Astrocyte of the spinal cord (primary cell): ENCODE data around the gene G6PC1.

ENCODE experiments used
- DNase-seq: peaks from one replicate; pipeline ENCODE4 v3.0.0; 2011; ENCODE audit warnings: low read depth, low spot score
- H3K4me3 ChIP-seq: 2 replicates; pipeline ENCODE4 v1.5.1; 2011; ENCODE audit warnings: low read depth, mild to moderate bottlenecking, low read length, moderate library complexity
- in situ Hi-C: cut with HindIII; loops from 2 replicates; pipeline ENCODE4 v1.10.0; 2017; ENCODE audit warnings: low sequenced_read_pairs
- TF ChIP-seq, protein P1 (sequence below): IDR thresholded peaks from 2 replicates; pipeline ENCODE4 v1.5.1; 2012; ENCODE audit warnings: low read depth, mild to moderate bottlenecking, low read length, inconsistent platforms

Gene G6PC1

DNA sequence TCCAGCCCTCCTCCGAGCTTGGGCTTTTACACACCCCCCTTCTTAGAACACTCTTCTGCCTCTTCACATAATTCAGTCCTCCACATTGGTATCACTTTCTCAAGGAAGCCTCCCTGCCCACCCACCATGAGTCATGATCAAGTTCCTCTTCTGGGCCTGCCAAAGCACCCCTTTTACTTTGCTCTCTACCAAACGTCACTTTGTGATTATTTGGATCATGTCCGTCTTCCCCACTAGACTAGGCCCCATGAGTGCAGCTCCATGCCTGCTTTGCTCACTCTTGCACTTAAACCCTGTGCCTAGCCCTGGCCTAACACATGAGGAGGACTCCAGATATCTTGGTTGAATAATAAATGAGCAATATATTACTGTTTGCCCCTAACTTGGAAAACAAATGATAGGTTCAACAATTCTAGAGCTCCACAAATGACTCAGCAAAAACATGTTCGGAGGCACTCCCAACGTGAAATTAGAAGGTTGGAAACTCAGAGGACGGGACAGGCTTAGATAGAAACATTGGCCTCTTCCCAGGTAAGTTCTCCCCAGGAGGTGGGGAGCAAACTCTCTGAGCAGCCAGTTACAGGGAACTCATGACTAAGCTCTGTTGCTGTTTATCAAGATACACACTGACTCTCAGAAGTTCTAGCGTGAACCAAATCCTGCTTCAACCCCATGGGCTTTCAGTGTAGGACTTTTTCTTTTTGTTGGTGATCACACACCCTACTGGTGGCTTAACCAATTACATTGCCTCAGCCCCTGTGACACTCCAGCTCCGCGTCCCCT lies 28.3 kb downstream of the G6PC1 start:
- in situ Hi-C loops: no loop called here
- no peak overlapping the region for H3K4me3 ChIP-seq
- TF ChIP-seq, protein P1, sequence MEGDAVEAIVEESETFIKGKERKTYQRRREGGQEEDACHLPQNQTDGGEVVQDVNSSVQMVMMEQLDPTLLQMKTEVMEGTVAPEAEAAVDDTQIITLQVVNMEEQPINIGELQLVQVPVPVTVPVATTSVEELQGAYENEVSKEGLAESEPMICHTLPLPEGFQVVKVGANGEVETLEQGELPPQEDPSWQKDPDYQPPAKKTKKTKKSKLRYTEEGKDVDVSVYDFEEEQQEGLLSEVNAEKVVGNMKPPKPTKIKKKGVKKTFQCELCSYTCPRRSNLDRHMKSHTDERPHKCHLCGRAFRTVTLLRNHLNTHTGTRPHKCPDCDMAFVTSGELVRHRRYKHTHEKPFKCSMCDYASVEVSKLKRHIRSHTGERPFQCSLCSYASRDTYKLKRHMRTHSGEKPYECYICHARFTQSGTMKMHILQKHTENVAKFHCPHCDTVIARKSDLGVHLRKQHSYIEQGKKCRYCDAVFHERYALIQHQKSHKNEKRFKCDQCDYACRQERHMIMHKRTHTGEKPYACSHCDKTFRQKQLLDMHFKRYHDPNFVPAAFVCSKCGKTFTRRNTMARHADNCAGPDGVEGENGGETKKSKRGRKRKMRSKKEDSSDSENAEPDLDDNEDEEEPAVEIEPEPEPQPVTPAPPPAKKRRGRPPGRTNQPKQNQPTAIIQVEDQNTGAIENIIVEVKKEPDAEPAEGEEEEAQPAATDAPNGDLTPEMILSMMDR: peak; percentile 61
- peak; percentile 80 for DNase-seq

DNA sequence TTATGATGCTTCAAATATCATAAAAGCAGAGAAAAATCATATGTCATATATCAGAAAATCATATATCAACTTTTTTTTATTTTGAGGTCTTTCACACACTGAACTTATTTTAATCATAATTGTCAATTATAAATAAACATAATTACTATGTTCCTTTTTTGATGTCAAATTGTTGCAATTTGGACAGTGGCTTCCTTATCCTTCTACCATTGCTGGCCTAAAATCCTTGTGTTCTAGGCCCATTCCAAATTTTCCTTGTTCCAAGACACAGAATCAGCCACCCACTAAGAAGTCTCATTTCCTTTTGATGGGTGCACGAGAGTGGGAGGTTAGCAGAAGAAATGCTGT lies 28.9 kb downstream of the G6PC1 start:
- TF ChIP-seq, protein P1: no peak
- DNase-seq: no peak
- no peak overlapping the region for H3K4me3 ChIP-seq
- in situ Hi-C loops: no loop called here

DNA sequence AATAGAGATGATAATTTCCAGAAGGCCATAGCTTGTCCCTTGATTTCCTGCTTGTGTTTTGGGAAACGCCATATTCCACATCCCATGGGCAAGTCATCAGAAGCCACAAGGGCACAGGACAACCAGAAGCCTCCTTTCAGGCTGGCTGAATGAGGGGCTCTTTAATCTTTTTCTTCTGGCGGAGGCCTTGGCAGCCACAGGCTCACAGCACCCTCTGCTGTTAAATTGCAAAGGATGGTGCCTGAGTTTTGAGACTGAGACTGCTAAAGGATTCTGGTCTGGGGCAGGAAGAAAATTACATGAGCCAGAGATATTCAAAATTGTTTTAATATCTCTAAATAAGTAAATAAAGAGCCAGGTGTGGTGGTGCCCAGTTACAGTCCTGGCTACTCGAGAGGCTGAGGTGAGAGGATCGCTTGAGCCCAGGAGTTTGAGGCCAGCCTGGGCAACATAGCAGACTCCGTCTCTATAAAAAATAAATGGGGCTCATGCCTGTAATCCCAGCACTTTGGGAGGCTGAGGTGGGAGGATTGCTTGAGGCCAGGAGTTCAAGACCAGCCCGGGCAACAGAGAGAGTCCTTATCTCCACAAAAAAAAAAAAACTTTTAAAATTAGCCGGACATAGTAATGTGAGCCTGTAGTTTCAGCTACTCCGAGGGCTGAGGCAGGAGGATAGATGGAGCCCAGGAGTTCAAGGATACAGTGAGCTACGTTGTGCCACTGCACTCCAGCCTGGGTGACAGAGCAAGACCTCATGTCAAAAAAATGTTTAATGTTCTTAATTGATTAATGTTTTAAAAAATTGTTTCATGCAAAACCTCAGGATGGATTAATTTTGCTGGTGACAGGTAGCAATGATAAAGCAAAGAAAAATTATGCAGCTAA lies 37.4 kb downstream of the G6PC1 start:
- in situ Hi-C loops: no loop called here
- TF ChIP-seq, protein P1: peak; percentile 77
- peak; percentile 63 for DNase-seq
- no peak overlapping the region for H3K4me3 ChIP-seq

DNA sequence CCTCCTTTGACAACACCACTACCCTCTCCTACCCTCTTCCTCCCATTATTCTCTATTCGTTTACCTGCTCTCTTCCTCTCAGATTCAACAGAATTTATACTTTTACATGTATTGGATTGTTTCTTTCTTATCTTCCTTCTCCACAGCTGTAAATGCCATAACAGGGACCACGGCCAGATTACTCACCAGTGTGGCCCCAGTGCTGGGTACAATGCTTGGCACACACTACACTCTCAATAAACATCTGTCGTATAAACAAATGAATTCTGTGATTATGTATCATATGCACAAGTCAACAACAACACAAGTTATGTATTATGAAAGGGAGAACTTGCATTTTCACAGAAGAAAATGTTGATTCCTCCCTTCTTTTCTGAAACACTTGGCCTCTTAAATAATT lies 43.6 kb downstream of the G6PC1 start:
- no peak overlapping the region for H3K4me3 ChIP-seq
- no peak for DNase-seq
- in situ Hi-C loops: no loop called here
- TF ChIP-seq, protein P1: no peak

DNA sequence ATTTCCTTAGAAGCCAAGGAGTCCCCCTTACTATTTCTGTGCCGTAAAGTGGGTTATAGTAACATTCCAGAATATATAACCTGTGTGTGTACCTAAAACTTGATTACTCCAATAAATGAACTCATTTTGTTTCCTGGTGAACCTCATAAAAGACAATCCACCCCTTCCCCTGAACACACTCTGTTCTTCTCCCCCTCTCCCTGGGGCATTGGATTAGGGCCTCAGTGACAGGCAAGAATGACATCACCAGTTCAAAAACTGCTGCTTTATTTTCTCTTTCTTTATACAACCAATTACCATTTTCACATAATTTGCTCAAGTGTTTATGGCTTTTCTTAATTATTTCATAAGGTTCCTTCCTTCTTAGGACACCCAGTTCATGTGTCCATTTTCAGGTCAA lies 46.2 kb downstream of the G6PC1 start:
- H3K4me3 ChIP-seq: no peak overlapping the region
- TF ChIP-seq, protein P1: no peak
- in situ Hi-C loops: no loop called here
- DNase-seq: no peak

DNA sequence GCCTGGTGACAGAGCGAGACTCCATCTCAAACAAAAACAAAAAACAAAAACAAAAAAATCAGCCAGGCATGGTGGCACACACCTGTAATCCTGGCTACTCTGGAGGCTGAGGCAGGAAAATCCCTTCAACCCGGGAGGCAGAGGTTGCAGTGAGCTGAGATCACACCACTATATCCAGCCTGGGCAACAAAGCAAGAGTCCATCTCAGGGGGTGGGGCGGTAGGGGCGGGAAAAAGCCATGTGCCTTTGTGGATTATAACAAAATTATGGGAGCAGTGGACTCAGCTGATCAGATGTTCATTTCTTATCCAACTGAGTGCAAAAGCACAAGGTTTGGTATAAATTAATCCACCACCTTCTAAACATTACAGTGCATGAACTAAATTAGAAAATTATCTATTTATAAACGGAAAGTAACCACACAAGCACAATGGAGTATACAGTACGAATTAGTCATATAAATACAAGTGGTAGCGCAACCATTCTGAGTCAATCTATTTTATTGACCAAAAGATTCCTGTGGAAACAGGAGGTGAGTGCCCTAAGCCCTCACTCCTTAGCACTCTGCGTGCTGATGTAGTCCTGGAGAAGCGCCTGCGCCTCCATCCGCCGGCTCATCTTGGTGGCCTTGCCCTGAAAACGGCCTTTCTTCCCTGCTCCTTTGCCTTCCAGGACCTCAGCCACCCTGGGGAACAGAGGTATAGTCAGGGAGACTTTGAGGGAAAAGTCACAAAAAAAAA lies 49.6 kb downstream of the G6PC1 start:
- H3K4me3 ChIP-seq: no peak overlapping the region
- no peak for DNase-seq
- in situ Hi-C loops: no loop called here
- TF ChIP-seq, protein P1: no peak
